Activated CD8-positive, alpha-beta memory T cell treated with anti-CD3 and anti-CD28 coated beads for 4 hours (primary cell): ENCODE data around the gene PSD4.

Experiments used
- DNase-seq, 2 donors: peaks; one replicate each; pipeline ENCODE4 v3.0.0-alpha.2; 2020; ENCODE audit warnings: low read depth in 2 of 2

PSD4 gene

GRCh38 chr2:113238871-113239839, 65.4 kb downstream of the PSD4 start:
- DNase-seq, result no peak

DNA sequence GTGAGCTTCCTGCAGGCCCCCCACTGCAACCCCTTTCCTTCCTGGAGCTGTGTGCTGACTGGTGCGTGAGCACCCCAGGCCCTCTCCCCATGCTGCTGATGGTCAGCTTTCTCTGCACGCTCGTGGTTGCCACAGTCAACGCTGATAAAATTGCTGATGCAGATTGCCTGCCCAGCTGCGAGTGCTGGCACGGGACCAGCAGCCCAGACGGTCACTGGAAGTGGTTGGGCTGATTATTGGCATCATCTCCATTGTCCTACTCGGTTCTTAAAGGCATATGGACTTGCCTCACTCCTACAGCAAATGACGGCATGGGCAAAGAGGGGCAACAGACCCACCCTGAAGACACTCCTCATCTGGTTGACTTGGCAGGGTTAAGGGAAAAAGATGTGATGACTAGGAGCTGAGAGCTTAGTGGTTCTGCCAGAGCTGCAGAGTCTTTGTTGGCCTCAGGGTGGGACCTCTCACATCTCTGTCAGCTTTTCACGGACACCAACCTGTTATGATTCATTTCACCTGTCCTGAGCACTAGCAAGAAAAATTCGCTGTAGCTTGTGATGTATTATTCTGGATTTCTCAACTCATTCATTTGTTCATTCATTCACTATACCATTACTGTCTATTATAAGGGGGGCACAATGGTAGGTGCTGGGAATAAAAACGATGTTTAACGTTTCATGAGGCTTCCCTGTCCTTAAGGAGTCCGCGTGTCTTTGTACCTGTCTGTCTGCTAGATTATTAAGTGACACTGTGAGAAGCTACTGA, 66.6 kb downstream of the PSD4 start:
- DNase-seq, result no peak

DNA sequence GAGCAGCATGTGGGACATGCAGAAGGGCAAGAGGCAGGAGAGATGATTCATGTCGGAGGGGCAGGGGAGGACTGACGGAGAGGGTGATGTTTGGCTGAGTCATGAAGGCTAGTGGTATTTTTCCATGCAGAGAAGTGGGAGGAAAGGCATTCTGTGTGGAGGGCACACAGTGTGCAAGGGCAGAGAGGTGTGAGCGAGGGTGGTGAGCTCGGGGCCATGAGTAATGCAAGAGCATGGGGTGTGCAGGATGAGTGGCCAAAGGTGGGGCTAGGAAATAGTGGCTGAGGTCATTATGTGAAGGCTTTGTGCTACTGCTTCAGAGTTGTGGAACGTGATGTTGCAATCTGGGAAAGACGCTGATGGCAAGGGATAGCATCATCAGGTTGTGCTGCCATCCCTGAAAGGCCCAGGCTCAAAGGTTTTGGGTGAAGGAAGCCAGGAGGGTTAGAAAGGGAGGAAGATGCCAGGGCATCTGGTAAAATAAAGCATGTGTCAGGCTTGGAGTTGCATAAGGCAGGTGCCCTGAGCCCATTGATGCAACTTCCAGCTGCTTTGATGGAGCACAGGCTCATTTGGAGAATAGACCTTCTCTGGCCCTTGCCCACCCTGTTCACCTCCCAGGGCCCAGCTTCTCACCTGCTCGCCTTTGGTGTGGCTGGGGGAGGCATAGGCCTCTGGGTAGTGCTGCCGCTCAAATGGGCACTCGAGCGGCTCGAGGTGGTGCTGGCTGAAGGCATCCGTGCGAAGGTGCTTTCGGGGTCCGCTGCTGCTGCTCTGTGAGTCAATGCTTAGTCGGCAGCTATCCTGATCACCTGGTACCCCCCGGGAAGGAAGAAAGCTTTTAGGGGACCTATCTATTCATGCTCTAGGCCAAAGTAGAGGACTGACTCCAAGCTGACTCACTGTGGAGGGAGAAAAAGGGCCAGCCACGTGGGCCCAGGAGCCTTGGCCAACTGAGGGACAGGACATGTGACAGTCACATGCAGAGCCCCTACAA, 67.4 kb downstream of the PSD4 start:
- DNase-seq, result peak; percentile 16 to 41

- DNase-seq, result no peak
These were observed 68.6 kb downstream of the PSD4 start for GRCh38 chr2:113242327-113242726.

DNA sequence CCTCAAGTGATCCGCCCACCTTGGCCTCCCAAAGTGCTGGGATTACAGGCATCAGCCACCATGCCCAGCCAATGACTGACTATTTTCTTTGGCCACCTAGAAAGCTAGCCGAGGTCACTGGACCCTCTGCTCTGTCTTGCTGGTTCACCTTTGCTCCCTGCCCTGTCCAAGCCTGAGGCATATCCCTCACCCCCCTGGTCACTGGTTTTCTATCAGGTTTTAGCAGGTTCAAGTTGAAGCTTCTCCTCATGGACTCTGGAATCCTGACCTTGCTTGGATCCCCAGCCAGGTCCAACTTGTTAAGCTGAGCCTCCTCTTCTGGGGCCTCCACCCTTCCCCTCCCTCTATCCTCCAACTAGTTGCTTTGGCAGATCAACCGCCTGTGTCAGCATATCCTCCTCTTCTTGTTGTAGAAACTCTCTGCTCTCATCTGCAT, 71.5 kb downstream of the PSD4 start:
- no peak for DNase-seq

DNA sequence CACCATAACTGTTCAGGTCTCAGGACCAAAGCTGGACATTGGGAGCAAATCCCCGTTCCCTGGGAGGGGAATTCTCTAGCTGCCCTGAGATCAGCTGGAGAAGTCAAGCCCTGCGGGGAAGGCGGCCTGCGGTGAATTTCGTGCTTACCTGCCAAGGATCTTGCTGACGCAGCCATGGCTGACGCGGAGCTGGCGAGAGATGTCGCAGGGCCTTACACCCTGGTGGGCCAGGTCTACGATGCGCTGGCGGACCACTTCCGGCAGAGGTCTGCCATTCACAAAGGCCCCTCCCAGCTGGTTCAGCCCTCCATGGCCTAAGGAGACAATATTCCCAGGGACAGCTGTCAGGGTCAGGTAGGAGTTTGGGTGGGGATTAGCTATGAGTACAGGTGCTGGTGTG, 72.8 kb downstream of the PSD4 start:
- DNase-seq, result no peak

DNA sequence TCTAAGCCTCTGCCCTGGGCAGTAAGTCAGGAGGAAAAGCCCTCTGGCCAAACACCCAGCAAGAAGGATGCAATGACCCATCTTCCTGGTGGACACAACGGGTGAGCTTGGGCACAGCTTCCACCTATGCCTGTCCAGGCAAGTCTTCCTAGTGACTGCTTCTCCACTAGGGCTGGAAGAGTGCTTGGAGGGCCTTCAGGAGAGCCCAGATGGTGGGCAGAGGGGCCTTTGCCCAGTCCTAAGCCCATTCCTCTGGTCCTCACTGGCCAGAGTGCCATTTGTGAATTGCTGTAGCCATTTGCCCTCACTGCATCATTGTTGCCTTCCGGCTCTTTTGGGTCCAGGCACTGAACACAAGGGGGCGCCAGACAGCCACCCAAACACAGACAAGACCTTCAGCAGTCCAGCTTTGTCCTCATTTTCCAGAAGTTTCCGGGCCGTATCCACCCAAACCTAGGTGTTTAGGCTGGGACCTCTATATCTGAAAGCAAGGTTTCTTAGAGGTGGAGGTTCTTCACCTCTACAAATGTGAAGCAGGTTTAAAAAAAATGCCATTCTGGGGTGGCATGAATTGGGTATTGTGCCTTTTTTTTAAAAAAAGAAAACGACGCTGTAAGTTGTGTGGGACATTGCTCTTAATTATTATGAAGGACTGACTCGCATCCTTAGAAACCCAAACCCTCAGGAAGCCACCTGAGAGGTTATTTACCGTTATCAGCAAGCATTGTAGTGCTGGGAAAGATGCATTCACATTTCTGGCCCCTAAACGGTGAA, 75.4 kb downstream of the PSD4 start:
- peak; percentile 35 to 49 for DNase-seq

- peak in 1 of 2 donors; percentile 4 for DNase-seq
These were observed 77.3 kb downstream of the PSD4 start for GRCh38 chr2:113251118-113251517.

DNA sequence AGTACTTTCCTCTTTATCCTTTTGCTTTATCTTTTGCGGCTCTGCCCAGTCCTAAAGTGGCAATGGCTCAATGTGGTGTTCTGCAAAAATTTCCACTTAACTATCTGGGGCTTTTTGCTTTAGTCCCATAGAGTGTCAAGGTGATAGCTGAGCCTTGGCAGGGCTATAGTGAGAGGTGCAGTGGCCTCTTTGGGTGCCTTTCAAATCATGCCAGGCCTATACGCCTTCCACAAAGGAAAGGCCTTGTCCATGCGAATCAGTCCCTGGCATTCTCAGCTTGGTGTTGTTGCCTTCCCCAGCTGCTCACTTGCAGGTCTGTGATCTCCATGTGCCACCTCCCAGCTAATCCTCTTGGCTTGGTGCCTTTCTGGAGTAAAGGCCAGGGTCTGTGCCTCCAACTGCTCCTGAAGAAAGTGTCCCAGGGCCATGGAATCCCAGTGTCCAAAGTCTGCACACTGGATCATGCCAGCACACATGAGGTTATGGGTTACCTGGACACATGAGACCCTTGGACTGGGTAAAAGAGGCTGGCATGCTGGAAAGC, 78.3 kb downstream of the PSD4 start:
- no peak for DNase-seq

- DNase-seq, result no peak
These were observed 79.7 kb downstream of the PSD4 start for GRCh38 chr2:113253453-113253852.

DNA sequence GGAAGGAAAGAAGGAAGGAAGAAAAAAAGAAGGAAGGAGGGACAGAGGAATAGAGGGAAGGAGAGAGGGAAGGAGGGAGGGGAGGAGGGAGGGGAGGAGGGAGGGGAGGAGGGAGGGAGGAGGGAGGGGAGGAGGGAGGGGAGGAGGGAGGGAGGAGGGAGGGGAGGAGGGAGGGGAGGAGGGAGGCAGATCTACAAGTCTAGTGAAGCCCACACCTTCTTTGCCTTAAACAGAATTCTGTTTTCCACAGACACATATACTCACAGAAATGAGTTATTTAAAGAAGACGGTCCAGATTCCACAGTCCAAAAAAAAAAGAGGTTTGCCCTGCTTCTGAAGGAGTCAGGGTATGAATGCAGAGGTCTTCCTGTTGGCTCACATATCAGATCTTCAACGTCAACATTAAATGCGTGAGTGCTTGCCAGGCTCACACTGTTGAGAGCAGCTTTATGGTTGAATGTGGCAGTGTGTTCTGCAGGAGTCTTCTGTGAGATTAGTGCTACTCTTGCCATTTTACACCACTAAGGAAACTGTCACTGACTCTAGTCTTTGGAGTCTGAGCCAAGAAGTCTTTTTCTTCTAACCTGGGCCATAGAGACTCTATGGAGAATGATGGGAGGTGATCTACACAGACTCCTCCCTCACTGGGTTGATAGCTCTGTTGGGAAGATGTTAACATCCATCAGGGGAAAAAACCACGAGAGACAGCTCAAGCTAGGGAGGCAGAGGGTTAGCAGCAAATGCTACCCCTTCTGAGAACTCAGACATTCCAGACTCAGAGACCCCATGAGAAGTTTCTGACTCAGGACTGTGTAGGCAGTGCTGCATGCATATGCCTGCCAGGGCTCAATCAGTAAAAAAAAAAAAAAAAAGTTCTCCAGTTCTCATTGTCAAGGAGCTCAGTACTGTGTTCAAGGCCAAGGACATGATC, 81.6 kb downstream of the PSD4 start:
- no peak for DNase-seq

- no peak for DNase-seq
These were observed 83.9 kb downstream of the PSD4 start for GRCh38 chr2:113257516-113258264.

DNA sequence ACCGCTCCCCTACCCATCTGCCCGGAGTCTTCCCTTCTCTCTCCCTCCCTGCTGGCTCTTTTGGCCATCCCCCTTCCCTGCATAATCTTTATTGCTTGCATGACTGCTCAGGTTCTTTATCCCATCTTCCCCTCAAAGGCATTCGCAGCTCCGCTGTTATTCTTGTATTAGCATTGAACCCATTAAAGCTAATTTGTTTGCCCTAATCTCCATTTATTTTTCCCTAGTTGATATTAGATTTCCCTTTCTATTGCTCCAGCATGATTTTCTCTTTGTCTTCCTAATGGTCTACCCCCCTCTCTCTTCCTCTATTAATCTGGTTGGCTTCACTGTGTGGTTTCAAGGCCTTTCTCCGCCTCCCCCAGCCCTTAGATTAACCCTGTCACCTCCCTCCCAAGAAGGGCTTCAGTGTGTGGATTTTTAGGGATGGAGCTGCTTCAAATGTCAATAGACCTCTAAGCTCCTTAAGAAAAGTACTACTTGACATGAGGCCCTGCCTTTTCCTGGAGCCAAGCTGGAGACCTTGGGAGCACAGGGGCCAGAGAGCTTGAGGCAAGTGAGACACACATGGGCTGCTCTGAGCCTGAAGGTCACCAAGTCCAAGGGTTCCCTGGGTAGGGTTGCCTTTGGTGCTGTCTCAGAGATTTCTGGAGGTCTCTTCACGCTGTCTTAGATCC, 84.8 kb downstream of the PSD4 start:
- DNase-seq, result no peak
